Heart left ventricle (tissue), 16 donors: ENCODE data around the gene RNF149. TPM values are rescaled to one million over a fixed set of nuclear protein-coding genes. Genes with fewer than 3 reads are reported as not detected.
"Not testable (repeated sequence)": the region's sequence is repeated elsewhere in the genome, so short reads cannot be mapped to it uniquely, and the experiment has no call there.

Source experiments
- ATAC-seq, 4 donors: fragments of 200-7000 bp; cut with Tn5 transposase; one replicate each; pipeline ENCODE4 v1.9.1; 2020 to 2022; ENCODE audit warnings: moderate library complexity in 4 of 4, mild to moderate bottlenecking in 3 of 4, moderate number of reproducible peaks in 1 of 4
- DNase-seq, 5 donors: peaks; one replicate each; pipeline ENCODE4 v3.0.0-alpha.2; 2020
- H3K27ac ChIP-seq, 12 donors: fragments of 200-600 bp; sonication (generic) in 4 of 12; one replicate each; pipeline versions ENCODE4 v1.5.0 to v1.8.0; 2016 to 2022; ENCODE audit warnings: mild to moderate bottlenecking in 2 of 12
- H3K27me3 ChIP-seq, 9 donors: fragments of 200-600 bp; sonication (generic) in 2 of 9; one replicate each; pipeline versions ENCODE4 v1.5.1 to v1.8.0; 2016 to 2022; ENCODE audit warnings: mild to moderate bottlenecking in 3 of 9
- H3K36me3 ChIP-seq, 9 donors: fragments of 200-600 bp; sonication (generic) in 2 of 9; one replicate each; pipeline versions ENCODE4 v1.5.0 to v1.8.0; 2018 to 2022; ENCODE audit warnings: mild to moderate bottlenecking in 2 of 9
- H3K4me1 ChIP-seq, 12 donors: fragments of 200-600 bp; sonication (generic) in 4 of 12; one replicate each; pipeline versions ENCODE4 v1.5.0 to v1.8.0; 2016 to 2022; ENCODE audit warnings: mild to moderate bottlenecking in 3 of 12
- H3K4me3 ChIP-seq, 12 donors: fragments of 200-600 bp; sonication (generic) in 4 of 12; one replicate each; pipeline versions ENCODE4 v1.5.0 to v1.8.0; 2017 to 2022; ENCODE audit warnings: mild to moderate bottlenecking in 9 of 12, moderate library complexity in 4 of 12
- H3K9me3 ChIP-seq, 12 donors: fragments of 200-600 bp; sonication (generic) in 4 of 12; one replicate each; pipeline versions ENCODE4 v1.5.0 to v1.8.0; 2016 to 2022; ENCODE audit warnings: mild to moderate bottlenecking in 1 of 12
- POLR2A ChIP-seq, 2 donors: fragments of 450-650 bp; IDR thresholded peaks; one replicate each; pipeline ENCODE4 v1.6.1; 2017; ENCODE audit warnings: antibody characterized with exemption in 2 of 2, mild to moderate bottlenecking in 2 of 2, moderate library complexity in 2 of 2
- WGBS, 4 donors: extraction: QIAGEN DNeasy Blood & Tissue Kit in 2 of 4; methylation state at CpG; one replicate each; pipeline versions ENCODE4 v1.1.5 to v1.1.7; 2013 to 2018; 5-methylcytosine and 5-hydroxymethylcytosine counted together
- intact Hi-C, 10 donors: fragments of 100-400 bp; cut with DNase I; formaldehyde crosslinking; loops; one replicate each; pipeline versions ENCODE4 v1.11.1 to v1.14.2; 2022
- polyA plus RNA-seq, 2 donors: library from polyadenylated mRNA; stranded (reverse); fragments of 200-250 nt; gene quantifications; one replicate each; pipeline ENCODE4 v1.2.3, GENCODE V29; 2013
- total RNA-seq, 9 donors: library from RNA; depleted of rRNA in 2 of 9; stranded (reverse); fragments of >200 nt in 2 of 9; fragmentation: NEBNext Ultra II Directional in 3 of 9; extraction: Animal tissue kit (Norgen Biotek cat#: 25700) in 3 of 9; gene quantifications; one replicate each; pipeline versions ENCODE4 v1.1.0 to v1.2.4, GENCODE V29; 2016 to 2023
- TF ChIP-seq, protein P1 (sequence below), 12 donors: fragments of 200-600 bp; sonication (generic) in 4 of 12; IDR thresholded peaks; one replicate each; pipeline versions ENCODE4 v1.5.0 to v1.8.0; 2018 to 2022; ENCODE audit warnings: antibody characterized with exemption in 12 of 12, mild to moderate bottlenecking in 5 of 12
- donor health status: ischemic (EF 13 %, LVEDD 7.1; RV severe dilation, severe dysfunction).
- donor health status: healthy with polysubstance abuse.
- donor health status: DM: no; HTN: yes; CAD: no.
- donor health status: DM: no; HTN: no; CAD: no.
- donor health status: ischemic (EF 25% LVEDD 6.9; RV normal size, moderate dysfunction).
- donor health status: ischemic (EF 25% LVEDD 5.7; RV mildly dilated, moderate dysfunction).
- donor health status: healthy.
- donor health status: DM: yes; HTN: yes; CAD: no.
- donor health status: ischemic (EF 35%, LVEDD 5.7; RV mildly dilated, moderate dysfunction).
- donor health status: nonischemic (EF 11% LVEDD 7.7; RV severe dilation, severe dysfunction).
- donor health status: DM: yes; HTN: yes; CAD: no.
- donor health status: PGD.
- donor health status: ischemic (EF 29% LVEDD 5.4; RV normal size, mild dysfunction).
- donor health status: nonischemic (EF 23%, LVEDD 6.1; RV moderate dilation, normal function).

RNF149 gene
- total and polyA plus RNA-seq, 11 donors: 10.9 to 46.1 (median 15.8) TPM

DNA sequence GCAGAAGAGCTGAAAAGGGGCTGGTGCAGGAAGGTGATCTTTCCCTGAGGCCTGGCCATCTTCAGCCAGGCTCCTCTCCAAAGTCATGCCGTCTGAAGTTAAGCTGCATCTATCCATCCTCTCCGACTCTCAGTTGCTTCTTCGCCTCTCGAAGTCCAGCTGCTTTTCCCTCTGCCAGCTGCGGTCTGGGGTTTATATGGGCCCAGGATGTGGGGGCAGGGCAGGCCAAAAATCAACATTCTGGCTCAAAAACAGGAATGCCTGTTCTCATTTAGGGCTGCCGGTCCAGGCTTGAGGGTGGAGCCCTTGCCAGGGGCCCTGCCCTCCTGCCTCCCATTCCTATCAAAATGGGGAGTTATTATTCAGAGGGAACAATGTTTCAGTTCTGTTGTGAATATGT is 47.6 kb upstream of the RNF149 start:
- DNase-seq (no peak), ATAC-seq (no peak)
- Histone ChIP-seq H3K9me3 (no peaks in the 10 kb centered on the region), H3K4me3 (no peak overlapping the region), H3K27ac (no peak overlapping the region), H3K27me3 (no peaks in the 10 kb centered on the region), H3K36me3 (no peaks in the 10 kb centered on the region), H3K4me1 (peaks cover 0 to 4% (median 0%) of the 10 kb centered on the region in 12 donors)
- intact Hi-C loops: loop anchor here in 1 of 10 donors (10.0 kb wide), 1 partner anchor 1089 kb away; no protein-coding TSS in a partner anchor
- TF ChIP-seq, protein P1, sequence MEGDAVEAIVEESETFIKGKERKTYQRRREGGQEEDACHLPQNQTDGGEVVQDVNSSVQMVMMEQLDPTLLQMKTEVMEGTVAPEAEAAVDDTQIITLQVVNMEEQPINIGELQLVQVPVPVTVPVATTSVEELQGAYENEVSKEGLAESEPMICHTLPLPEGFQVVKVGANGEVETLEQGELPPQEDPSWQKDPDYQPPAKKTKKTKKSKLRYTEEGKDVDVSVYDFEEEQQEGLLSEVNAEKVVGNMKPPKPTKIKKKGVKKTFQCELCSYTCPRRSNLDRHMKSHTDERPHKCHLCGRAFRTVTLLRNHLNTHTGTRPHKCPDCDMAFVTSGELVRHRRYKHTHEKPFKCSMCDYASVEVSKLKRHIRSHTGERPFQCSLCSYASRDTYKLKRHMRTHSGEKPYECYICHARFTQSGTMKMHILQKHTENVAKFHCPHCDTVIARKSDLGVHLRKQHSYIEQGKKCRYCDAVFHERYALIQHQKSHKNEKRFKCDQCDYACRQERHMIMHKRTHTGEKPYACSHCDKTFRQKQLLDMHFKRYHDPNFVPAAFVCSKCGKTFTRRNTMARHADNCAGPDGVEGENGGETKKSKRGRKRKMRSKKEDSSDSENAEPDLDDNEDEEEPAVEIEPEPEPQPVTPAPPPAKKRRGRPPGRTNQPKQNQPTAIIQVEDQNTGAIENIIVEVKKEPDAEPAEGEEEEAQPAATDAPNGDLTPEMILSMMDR (IDR thresholded peaks at IDR 0.05): no peak
- no peak for TF ChIP-seq POLR2A (IDR thresholded peaks at IDR 0.05)
- WGBS, 4 donors: 74 to 93% (median 84%) methylated on average over 6 of the region's 6 CpGs

DNA sequence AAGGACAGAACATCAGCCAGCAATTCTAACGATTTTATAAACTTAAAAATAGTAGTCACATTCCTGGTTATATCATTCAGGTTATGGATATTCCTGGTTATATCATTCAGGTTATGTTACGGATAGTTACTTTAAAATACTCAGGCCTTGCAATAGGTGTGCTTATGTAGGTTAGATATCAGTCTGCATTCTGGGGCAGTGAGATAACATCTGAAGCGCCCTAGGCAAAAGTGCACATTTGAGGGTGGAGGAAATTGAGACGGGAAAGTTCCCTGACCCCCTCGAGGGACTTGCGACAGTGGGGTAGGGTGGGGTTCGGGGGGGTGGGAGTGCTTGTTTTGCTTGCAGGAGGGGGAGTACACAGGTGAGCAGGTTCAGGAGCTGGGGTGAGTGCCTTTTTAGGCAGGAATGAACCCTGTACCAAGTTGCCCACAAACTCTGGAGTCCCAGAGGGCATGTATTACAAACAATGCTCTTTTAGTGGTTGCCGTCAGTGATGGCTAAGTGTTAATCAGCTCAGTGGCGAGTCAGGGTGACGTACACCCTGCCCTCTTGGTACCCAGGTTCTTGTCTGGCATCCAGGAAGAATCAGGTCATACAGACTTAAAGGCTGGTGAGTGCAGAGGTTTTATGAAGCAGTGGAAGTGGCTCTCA is 47.0 kb upstream of the RNF149 start:
- Histone ChIP-seq H3K27me3 (no peaks in the 10 kb centered on the region), H3K9me3 (no peaks in the 10 kb centered on the region), H3K27ac (no peak overlapping the region), H3K36me3 (no peaks in the 10 kb centered on the region), H3K4me1 (no peaks in the 10 kb centered on the region), H3K4me3 (no peak overlapping the region)
- DNase-seq: no peak
- 79 to 89% (median 82%) methylated on average over 10 of the region's 10 CpGs for WGBS, 4 donors
- TF ChIP-seq POLR2A (IDR thresholded peaks at IDR 0.05): no peak
- TF ChIP-seq, protein P1 (IDR thresholded peaks at IDR 0.05): no peak
- intact Hi-C loops: loop anchor here in 1 of 10 donors (10.0 kb wide), 1 partner anchor 1089 kb away; no protein-coding TSS in a partner anchor
- ATAC-seq: no peak

DNA sequence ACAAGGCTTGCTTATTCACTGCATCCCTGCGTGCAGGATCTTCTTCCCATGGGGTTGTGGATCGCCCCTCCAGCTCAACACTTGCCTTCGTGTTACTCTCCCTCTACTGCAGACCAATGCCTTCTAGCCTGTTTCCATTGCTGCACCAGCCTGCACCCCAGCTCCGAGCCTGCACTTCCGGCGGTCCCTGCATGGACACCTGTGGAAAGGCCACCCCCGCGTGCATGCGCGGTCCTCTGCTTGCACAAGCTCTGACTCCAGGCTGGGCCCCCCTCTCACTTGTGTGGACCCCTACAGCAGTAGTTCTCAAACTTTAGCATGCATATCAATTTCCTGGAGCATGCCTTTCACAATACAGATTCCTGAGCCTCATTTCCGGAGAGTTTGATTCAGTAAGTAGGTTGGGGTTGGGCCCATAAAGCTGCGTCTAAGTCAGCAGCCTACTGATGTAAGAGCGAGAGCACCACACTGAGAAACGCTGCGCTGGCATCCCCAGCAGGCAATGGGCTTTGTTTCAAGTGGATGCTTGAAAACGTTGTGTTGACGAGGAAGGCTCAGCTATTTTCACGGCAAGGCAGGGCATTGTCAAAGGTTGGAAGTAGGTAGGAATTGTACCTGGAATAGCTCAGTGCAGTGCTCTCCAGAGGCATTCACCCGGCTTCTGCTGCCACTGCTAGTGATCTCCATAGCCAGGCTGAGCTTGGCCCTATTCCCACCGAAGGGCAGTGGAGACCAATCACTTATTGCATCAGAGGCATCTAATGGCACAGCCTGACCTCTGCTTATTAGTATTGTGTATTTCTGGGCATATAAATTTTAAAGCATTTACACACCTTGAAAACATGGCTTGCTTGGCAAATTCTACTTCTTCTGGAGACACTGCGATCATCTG is 46.2 kb upstream of the RNF149 start:
- DNase-seq: no peak
- Histone ChIP-seq H3K9me3 (no peaks in the 10 kb centered on the region), H3K4me3 (no peak overlapping the region), H3K4me1 (no peaks in the 10 kb centered on the region), H3K36me3 (no peaks in the 10 kb centered on the region), H3K27ac (no peak overlapping the region), H3K27me3 (no peaks in the 10 kb centered on the region)
- peak in 1 of 4 donors; percentile 49 for ATAC-seq
- intact Hi-C loops: loop anchor here in 1 of 10 donors (10.0 kb wide), 1 partner anchor 1090 kb away; no protein-coding TSS in a partner anchor
- WGBS, 4 donors: 84 to 90% (median 85%) methylated on average over 20 to 21 of the region's 21 CpGs
- TF ChIP-seq, protein P1 (IDR thresholded peaks at IDR 0.05): no peak
- TF ChIP-seq POLR2A (IDR thresholded peaks at IDR 0.05): no peak

DNA sequence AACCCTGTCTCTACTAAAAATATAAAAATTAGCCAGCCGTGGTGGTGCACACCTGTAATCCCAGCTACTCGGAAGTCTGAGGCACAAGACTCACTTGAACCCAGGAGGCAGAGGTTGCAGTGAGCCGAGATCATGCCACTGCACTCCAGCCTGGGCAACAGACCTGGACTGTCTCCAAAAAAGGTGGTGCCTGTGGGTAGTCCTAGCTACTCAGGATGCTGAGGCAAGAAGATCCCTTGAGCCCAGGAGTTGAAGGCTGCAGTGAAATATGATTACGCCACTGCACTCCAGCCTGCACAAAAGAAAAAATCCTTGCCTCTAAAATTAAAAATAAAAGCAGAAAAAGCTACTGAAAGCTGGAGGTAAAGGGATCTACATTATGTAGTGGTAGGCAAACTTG is 44.1 kb upstream of the RNF149 start:
- not testable (repeated sequence) for DNase-seq, H3K9me3 ChIP-seq, H3K27me3 ChIP-seq, H3K4me1 ChIP-seq, H3K27ac ChIP-seq, ATAC-seq, H3K4me3 ChIP-seq, H3K36me3 ChIP-seq
- WGBS, 4 donors: 86 to 96% (median 92%) methylated on average over 4 of the region's 4 CpGs
- intact Hi-C loops: loop anchor here in 1 of 10 donors (10.0 kb wide), 1 partner anchor 1092 kb away; no protein-coding TSS in a partner anchor
